GM19324 (cell line): ENCODE measurements around the gene PBRM1.
"Not testable (repeated sequence)": the region's sequence is repeated elsewhere in the genome, so short reads cannot be mapped to it uniquely, and the experiment has no call there.

Experiments used
- ATAC-seq: cut with Tn5 transposase; IDR thresholded peaks from one replicate; pipeline ENCODE4 v1.9.1; 2021; ENCODE audit warnings: mild to moderate bottlenecking, moderate library complexity; ENCODE audit not compliant: unreplicated experiment, low FRiP score

PBRM1 gene

DNA sequence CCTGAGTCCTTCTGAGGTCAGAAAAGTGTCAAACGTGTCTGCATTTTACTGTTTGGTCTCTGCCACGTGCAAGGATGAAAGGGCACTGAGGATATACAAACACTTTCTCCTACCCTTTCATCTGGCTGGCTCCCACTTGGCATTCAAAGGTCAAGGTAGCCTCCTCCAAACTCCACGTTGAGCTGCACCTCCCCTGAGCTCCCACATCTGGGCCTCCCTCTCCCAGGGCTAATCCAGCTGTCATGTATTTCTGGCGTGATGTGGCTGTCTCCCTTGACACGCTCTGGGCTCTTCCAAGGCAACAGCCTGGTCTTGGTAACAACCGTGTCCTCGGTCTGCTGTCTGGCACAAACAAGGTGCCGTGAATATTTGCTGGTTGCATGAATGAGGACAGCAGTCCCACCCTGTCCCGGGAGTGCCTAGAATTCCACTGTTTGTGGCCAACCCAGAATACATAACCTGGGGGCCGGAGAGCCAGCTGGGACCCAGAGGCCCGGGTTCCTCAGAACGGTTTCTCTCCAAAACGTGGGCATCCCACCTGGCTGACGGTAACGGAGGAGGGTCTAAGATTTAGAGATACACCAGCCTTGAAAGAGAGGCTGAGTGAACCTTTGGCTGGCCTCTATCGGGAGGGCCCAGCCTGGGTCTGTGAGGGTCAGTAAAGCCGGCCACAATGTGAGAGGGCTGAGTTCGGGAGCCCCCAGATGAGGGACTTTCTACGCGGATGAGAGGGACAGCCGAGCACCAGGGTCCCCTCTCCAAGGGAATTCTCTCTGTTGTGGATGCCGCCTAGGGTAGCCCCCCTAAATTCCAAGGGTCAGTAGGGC, 19.1 kb upstream of the PBRM1 start:
- no peak for ATAC-seq

DNA sequence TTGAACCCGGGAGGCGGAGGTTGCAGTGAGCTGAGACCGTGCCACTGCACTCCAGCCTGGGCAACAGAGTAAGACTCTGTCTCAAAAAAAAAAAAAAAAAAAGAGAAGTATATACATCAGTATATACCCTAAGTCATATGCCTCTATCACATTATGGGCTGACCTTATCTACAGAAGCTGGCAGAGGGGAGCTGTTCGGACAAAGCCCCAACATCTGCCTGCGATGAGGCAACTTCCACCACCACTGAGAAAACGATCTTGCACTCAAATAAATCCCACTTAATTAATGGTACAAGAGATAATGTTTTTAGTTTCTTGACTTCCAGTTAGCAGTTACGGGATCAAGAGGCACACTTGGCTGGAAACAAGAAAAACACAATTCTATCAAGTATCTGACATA, 17.6 kb upstream of the PBRM1 start:
- ATAC-seq, result no peak

DNA sequence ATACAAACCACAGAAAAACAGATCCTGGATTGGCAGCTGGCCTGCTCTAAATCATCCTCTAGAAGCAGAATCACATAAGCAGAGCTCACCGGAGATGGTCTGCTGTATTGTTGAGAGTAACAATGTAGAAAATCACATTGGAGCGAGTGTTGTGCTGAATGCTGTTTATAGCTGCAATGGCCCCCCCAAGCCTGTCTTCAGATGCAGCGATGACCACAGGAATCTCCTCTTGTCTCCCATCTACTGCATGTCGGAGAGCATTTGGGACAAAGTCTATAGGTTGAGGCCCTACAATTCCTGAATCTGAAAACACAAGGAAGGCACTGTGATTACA, 11.9 kb upstream of the PBRM1 start:
- no peak for ATAC-seq

GRCh38 chr3:52696830-52697631, 11.3 kb upstream of the PBRM1 start:
- ATAC-seq, result no peak

DNA sequence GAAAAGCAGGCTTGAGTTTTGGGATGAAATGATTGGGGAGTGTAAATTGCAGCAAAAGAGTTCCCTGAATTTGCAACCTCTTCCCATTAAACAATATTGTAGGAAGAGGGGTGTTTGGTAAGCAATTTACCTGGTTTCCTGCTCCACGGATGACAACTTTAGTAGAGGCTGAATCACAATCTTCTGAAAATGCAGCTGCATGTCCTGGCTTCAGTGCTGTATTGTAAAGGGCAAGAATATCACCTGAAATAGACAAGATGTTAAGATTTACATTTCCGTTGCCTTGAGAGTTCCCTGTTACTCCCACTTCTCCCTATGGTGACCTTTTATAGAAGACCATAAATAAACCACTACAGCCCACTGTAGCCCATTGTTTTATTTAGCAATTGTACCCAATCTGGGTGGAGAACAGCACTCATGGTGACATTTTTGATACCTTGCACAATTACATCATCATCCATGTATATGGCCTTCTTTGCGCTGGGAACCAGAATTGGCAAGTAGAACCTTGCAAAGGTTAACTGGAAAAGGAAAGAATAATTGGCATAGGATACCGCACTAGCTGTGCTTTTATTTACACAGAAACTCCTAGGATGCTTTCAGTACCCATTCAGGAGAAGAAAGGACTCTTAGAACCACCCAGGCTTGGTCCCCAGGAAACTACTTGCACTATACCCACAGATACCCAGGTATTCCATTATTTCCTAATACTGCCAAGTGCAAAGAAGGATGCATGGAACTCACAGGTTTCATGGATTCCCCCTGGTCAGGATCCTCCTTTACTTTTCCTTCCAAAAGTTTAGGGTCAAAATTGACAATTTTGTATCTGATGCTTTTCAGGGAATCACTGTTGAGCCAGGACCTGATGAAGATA, 10.3 kb upstream of the PBRM1 start:
- ATAC-seq, result no peak

GRCh38 chr3:52694528-52695189, 8.9 kb upstream of the PBRM1 start:
- no peak for ATAC-seq

GRCh38 chr3:52693071-52693470, 7.4 kb upstream of the PBRM1 start:
- ATAC-seq, result no peak

DNA sequence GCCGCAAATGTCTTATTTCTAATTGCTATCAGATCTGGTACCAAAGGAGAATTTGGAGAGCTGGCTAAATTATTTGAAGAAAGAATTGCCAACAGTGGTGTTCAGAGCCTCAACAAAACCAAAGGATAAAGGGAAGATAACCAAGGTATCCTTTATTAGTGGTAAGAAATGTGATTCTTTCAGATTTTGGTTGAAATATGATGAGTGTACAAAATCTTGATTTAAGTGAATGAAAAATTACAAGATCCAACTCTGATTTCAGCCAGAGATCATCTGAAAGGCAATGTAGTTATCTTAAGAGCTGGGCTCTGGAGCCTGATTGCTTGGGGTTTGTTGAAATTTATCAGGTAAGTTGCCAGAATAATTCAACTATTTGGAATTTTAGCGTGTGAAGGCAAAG, 4.8 kb upstream of the PBRM1 start:
- ATAC-seq, result no peak

DNA sequence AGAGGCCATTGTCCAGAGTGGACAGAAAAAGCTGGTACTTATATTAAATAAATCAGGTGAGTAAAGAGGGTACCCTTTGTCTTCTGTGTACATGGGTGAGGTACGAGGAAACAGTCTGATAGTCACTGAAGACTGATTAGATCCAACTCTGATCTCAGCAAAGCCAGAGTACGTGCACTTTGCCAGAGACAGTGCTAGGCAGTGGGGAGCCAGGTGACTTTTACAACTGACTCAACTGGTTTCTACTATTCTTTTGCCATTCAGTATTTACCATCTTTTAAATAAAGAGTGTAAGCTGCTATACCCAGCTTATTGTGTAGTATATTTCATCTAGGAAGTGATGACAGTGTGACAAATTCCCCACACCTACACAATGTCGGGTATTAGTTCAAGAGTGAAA, 3.4 kb upstream of the PBRM1 start:
- ATAC-seq, result no peak

DNA sequence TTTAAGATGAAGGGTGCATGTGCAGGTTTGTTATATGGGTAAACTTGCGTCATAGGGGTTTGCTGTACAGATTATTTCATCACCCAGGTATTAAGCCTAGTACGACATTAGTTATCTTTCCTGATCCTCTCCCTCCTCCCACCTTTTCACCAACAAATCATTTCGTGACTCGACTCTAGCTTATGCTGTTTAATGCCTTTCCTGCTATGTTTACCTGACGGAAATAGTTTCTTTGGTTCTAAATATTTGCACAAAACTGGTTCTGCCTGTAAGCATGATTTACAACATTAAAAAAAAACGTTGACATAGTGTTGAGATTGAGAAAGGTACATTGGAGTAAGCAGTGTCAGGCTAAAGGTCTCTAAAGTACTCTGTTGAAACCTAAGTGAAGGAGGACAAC, 2.6 kb upstream of the PBRM1 start:
- ATAC-seq, result no peak

DNA sequence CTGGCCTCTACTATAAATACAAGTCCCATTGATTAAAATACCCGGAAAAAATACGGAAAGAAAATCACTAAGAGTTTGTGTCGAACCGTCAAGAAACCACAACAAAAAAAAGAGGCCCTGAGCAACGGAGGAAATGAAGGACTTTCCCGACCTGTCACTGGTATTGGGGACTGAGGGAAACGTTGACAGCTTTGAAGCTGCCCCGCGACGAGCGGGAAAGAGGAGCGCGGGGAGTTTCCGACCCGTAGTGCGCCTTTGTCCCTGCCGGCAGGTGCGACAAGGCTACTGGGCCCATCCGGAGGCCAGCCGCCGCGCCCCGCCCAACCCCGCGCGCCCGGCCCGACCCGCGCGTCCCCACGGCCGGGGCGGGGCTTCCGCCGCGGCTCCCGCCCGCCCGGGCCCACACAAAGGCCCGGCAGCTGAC, 416 bp downstream of the PBRM1 start:
- peak; percentile 87 for ATAC-seq

GRCh38 chr3:52684184-52684583, 1.5 kb downstream of the PBRM1 start:
- ATAC-seq, result no peak

DNA sequence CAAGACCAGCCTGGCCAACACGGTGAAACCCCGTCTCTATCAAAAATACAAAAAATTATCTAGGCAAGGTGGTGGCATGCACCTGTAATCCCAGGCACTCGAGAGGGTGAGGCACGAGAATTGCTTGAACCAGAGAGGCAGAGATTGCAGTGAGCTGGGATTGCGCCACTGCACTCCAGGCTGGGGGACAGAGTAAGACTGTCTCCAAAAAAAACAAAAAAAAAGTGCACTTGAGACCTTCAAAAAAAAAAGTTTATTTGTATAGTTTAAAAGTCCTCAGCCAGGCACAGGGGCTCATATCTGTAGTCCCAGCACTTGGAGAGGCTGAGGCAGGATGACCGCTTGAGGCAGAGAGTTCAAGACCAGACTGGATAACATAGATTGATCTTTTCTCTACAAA, 2.1 kb downstream of the PBRM1 start:
- ATAC-seq, result no peak

DNA sequence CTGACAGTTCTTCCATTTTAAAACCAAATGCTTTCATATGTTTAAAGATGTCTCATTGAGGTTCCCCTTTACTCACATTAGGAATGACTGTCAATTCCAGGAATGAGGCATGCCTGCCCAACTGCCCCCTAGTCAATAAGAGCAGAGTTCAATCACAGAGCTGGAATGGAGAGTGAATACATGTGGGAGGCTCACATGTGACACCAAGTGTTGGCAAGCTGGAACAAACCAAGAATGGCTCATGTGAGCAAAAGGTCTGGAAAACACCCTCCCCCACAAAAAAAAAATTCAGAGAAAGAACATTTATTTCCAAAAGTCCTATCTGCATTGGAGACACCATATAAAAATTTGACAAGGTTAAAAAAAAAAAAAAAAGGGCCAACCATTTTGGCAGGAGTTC, 3.7 kb downstream of the PBRM1 start:
- no peak for ATAC-seq

DNA sequence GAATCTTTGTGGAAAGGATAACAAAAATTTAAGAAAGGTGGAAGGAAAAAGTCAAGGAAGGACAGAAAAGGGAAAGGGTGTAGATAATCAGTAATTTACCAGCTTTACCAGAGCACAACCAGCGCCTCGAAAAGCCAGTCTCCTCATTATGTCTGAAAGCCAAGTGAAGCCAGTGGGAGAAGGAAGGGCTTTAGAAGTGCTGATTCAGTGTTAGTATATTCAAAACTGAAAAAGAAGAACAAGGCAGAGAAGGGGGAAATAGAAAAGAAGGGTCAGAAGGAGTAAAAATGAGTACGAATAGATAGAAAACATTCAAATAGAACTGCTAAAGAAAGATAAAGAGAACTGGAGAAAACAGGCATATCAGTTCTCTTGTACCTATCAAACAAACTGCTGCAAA, 4.1 kb downstream of the PBRM1 start:
- ATAC-seq, result no peak

DNA sequence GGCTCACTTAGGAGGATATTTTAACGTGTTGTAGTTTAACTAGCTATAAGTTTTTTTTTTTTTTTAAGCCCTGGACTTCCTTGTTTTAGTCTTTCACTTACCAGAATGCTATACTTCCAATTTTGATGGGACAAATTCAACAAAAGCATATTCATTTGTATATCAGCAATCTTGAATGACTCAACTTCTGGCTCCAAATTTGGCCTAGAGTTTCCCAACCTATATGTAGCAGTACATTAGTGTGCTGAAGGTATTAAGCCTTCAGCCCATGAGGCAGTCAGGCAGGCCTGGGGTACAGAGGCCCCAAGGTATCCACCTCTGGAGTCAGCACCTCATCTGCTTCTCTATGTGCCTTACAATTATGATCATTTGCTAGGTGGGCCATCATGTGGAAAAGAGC, 5.9 kb downstream of the PBRM1 start:
- no peak for ATAC-seq

DNA sequence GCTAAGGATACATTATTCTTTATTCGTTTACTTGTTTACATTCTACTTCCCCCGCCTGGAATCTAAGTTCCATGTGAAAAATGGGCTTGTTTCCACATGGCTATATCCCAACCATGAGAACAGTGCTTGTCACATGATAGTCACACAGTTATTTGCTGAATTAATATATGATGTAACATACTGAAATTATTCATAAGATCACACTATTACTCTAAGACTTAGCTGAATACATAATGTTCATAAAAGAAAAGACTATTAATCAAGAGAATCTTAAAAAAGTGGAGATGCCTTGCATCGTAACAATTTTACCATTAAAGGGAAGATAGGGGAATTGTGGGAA, 6.5 kb downstream of the PBRM1 start:
- no peak for ATAC-seq

DNA sequence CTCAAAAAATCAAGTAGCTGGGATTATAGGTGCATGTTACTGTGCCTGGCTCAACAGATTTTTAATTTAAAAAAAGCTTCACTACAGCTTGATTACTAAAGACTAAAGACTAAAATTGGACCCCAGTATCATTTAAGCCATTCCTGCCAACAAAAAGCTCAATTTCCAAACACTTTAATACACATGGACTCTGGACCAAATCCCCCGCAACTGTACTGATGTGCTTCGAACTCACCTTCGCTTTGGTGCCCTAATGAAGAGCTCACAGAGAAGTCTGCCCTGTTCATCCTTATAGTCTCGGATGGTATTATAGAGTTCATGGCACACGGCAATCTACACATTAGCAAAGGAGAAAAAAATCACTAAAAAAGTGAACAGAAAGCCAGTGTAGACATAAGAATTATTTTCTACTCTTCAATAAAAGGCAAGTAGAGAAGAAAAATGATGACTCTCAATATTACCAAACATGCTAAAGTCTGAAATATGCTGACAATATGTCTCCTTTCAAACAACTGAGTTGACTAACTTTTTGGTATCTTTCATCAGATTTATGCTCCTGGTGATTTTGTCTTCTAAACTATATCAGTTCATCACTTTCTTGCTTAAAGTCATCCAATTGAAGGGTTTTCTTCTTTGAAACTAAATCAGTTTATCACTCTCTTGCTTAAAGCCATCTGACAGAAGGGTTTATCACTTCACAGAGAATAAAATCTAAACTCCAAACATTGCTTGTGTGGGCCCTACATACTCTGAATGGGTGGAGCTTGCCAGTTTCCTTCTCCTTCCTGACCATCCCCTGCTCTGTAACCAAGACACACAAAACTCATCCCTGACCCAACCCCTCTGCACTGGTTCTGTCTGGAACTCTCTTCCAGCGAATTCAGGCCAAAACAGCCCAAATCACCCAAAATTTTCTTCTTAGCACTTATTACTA, 7.2 kb downstream of the PBRM1 start:
- no peak for ATAC-seq

- not testable (repeated sequence) for ATAC-seq
These were observed 9.5 kb downstream of the PBRM1 start for GRCh38 chr3:52676201-52676600.

DNA sequence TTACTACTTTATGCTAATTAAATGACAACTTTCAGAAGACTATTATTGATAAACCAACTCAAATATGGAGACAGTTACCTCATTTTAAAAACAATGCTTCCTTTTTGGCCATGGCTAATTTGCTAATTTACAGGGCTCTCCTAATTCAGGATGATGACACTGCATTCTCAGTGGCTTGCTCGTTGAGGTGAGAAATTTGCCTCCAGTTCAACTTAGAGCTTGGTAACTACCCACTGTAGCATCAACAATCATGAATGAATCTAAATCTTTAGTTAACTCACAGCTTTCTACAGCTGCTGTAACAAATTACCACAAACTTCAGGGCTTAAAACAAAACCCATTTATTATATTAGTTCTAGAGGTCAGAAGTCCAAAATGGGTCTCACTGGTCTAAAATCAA, 14.0 kb downstream of the PBRM1 start:
- no peak for ATAC-seq
